Neural cell (in vitro differentiated cells): ENCODE results near the gene THEM5. TPM values are rescaled to one million over a fixed set of nuclear protein-coding genes. Genes with fewer than 3 reads are reported as not detected.

Experiments used
- H2AFZ ChIP-seq: fragments of 200-600, 300-800 bp; sonication (generic), shearing (Covaris generic); 2 replicates; pipeline ENCODE4 v1.6.0; 2014; ENCODE audit warnings: low read depth, mild to moderate bottlenecking, antibody characterized with exemption, low read length, moderate library complexity
- H3F3A ChIP-seq: fragments of 200-600 bp; shearing (Covaris generic); 2 replicates; pipeline ENCODE4 v1.6.1; 2016; ENCODE audit warnings: mild to moderate bottlenecking, moderate library complexity, mixed read lengths, antibody characterized with exemption, low read length; ENCODE audit not compliant: insufficient read depth, poor library complexity, severe bottlenecking
- H3K27ac ChIP-seq: fragments of 200-600, 300-800 bp; sonication (generic), shearing (Covaris generic); 2 replicates; pipeline ENCODE4 v1.5.1; 2014; ENCODE audit warnings: mild to moderate bottlenecking, low read length, moderate library complexity
- H3K27me3 ChIP-seq: fragments of 300-800, 200-600 bp; sonication (generic), shearing (Covaris generic); 2 replicates; pipeline ENCODE4 v1.6.0; 2014; ENCODE audit warnings: mild to moderate bottlenecking, low read depth, low read length, moderate library complexity; ENCODE audit not compliant: insufficient read depth
- H3K36me3 ChIP-seq: fragments of 300-800, 200-600 bp; sonication (generic), shearing (Covaris generic); 2 replicates; pipeline ENCODE4 v1.5.1; 2014; ENCODE audit warnings: mild to moderate bottlenecking, antibody characterized with exemption, low read length, moderate library complexity; ENCODE audit not compliant: insufficient read depth
- H3K4me2 ChIP-seq: fragments of 300-800, 200-600 bp; sonication (generic), shearing (Covaris generic); 2 replicates; pipeline ENCODE4 v1.6.0; 2014; ENCODE audit warnings: mild to moderate bottlenecking, low read length
- H3K4me3 ChIP-seq: fragments of 300-800, 200-600 bp; sonication (generic), shearing (Covaris generic); 2 replicates; pipeline ENCODE4 v1.5.1; 2014; ENCODE audit warnings: mild to moderate bottlenecking, low read length, moderate library complexity
- H3K79me2 ChIP-seq: fragments of 200-600 bp; shearing (Covaris generic); replicated peaks from 2 replicates; pipeline ENCODE4 v1.6.0; 2014; ENCODE audit warnings: mild to moderate bottlenecking, low read length, moderate library complexity; ENCODE audit not compliant: insufficient read depth
- H3K9ac ChIP-seq: fragments of 300-800, 200-600 bp; sonication (generic), shearing (Covaris generic); 2 replicates; pipeline ENCODE4 v1.6.1; 2016; ENCODE audit warnings: mild to moderate bottlenecking, low read length, mixed read lengths
- H3K9me2 ChIP-seq: fragments of 200-600 bp; shearing (Covaris generic); 2 replicates; pipeline ENCODE4 v1.6.1; 2016; ENCODE audit warnings: mild to moderate bottlenecking, low read length, mixed read lengths; ENCODE audit not compliant: insufficient read depth
- H3K9me3 ChIP-seq: fragments of 200-600, 300-800 bp; sonication (generic), shearing (Covaris generic); 2 replicates; pipeline ENCODE4 v1.6.1; 2016; ENCODE audit warnings: mild to moderate bottlenecking, mixed run types, low read length, moderate library complexity, mixed read lengths
- H4K20me1 ChIP-seq: fragments of 200-600 bp; shearing (Covaris generic); 2 replicates; pipeline ENCODE4 v1.6.1; 2016; ENCODE audit warnings: mild to moderate bottlenecking, mixed run types; ENCODE audit not compliant: insufficient read depth
- CTCF ChIP-seq: fragments of 450-650 bp; IDR thresholded peaks from 2 replicates; pipeline ENCODE4 v1.5.1; 2014; ENCODE audit warnings: antibody characterized with exemption, mild to moderate bottlenecking, moderate library complexity; ENCODE audit not compliant: poor library complexity, severe bottlenecking
- EP300 ChIP-seq: fragments of 450-650 bp; conservative IDR thresholded peaks from 2 replicates; pipeline ENCODE4 v1.6.1; 2014; ENCODE audit warnings: antibody characterized with exemption, mild to moderate bottlenecking, moderate library complexity; ENCODE audit not compliant: poor library complexity, severe bottlenecking
- EZH2 ChIP-seq: fragments of 200-600, 300-800 bp; shearing (Covaris generic), sonication (generic); IDR thresholded peaks from 2 replicates; pipeline ENCODE4 v1.6.1; 2014; ENCODE audit warnings: antibody characterized with exemption, low read length, borderline replicate concordance, mild to moderate bottlenecking; ENCODE audit not compliant: insufficient read depth, poor library complexity, severe bottlenecking
- MXI1 ChIP-seq: fragments of 450-650 bp; conservative IDR thresholded peaks from 2 replicates; pipeline ENCODE4 v1.6.1; 2014; ENCODE audit warnings: antibody characterized with exemption, mild to moderate bottlenecking; ENCODE audit not compliant: poor library complexity, severe bottlenecking
- POLR2AphosphoS5 ChIP-seq: IDR thresholded peaks from 2 replicates; pipeline ENCODE4 v1.6.1; 2012
- RAD21 ChIP-seq: fragments of 450-650 bp; conservative IDR thresholded peaks from 2 replicates; pipeline ENCODE4 v1.6.1; 2014; ENCODE audit warnings: antibody characterized with exemption, mild to moderate bottlenecking, moderate library complexity
- REST ChIP-seq: IDR thresholded peaks from 2 replicates; pipeline ENCODE4 v1.6.1; 2012; ENCODE audit warnings: borderline replicate concordance
- SMC3 ChIP-seq: fragments of 450-650 bp; conservative IDR thresholded peaks from 2 replicates; pipeline ENCODE4 v1.6.1; 2014; ENCODE audit warnings: antibody characterized with exemption, mild to moderate bottlenecking, moderate library complexity; ENCODE audit not compliant: poor library complexity
- TAF1 ChIP-seq: IDR thresholded peaks from 2 replicates; pipeline ENCODE4 v1.6.1; 2012; ENCODE audit warnings: low read depth
- polyA plus RNA-seq: library from polyadenylated mRNA; depleted of rRNA; stranded (reverse); fragments of >200 nt; gene quantifications from 2 replicates; pipeline ENCODE4 v1.2.3, GENCODE V29; 2014

THEM5 gene
- polyA plus RNA-seq, 1 donor from 2014 or later, result not detected

DNA sequence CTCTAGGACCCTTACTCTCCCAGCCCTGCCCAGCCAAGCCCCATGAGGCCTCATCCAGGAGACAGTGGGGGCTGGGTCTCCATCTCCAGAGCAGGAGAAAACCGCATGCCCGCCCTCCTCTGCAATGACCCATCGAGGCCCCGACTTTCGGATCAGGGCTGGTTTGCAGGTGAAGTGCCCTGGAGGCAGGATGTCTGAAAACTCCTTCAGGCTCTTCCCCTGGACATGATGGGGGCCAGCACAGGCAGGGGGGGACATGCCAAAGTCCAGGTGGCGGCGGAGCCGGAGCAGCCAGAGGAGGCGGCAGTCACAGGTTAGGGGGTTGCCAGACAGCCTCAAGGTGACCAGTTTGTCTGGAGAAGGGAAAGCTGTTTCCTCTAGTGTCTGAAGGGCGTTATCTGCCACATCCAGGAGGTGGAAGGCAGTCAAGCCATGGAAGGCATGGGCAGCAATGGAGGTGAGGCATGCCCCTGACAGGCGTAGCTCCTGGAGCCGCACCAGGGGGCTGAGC, 52.1 kb downstream of the THEM5 start:
- Histone ChIP-seq H3K27me3 (no peaks in the 10 kb centered on the region), H3K27ac (no peak overlapping the region), H3F3A (no peaks in the 10 kb centered on the region), H2AFZ (no peak overlapping the region), H4K20me1 (no peaks in the 10 kb centered on the region), H3K36me3 (no peaks in the 10 kb centered on the region), H3K4me3 (no peak overlapping the region), H3K9me3 (no peaks in the 10 kb centered on the region), H3K4me2 (no peak overlapping the region), H3K9me2 (no peaks in the 10 kb centered on the region), H3K79me2 (no peaks in the 10 kb centered on the region), H3K9ac (no peak overlapping the region)
- TF ChIP-seq POLR2AphosphoS5 (no peak), EP300 (no peak), SMC3 (no peak), CTCF (no peak)

- H3K36me3 ChIP-seq, result no peaks in the 10 kb centered on the region
- no peaks in the 10 kb centered on the region for H3K27me3 ChIP-seq
- no peak overlapping the region for H3K27ac ChIP-seq
- no peaks in the 10 kb centered on the region for H3K9me2 ChIP-seq
- TF ChIP-seq TAF1 (no peak), POLR2AphosphoS5 (no peak), EZH2 (no peak), RAD21 (no peak), SMC3 (no peak), CTCF (no peak)
- H3K4me3 ChIP-seq, result no peak overlapping the region
- H3K9me3 ChIP-seq, result no peaks in the 10 kb centered on the region
- no peak overlapping the region for H3K4me2 ChIP-seq
- no peak overlapping the region for H2AFZ ChIP-seq
- no peaks in the 10 kb centered on the region for H3K79me2 ChIP-seq
- no peak overlapping the region for H3K9ac ChIP-seq
- no peaks in the 10 kb centered on the region for H3F3A ChIP-seq
- no peaks in the 10 kb centered on the region for H4K20me1 ChIP-seq
These were observed 52.7 kb downstream of the THEM5 start for GRCh38 chr1:151800830-151801229.

GRCh38 chr1:151799179-151800022, 54.1 kb downstream of the THEM5 start:
- H3F3A ChIP-seq, result no peaks in the 10 kb centered on the region
- TF ChIP-seq EP300, result no peak
- TF ChIP-seq SMC3, result no peak
- peak; percentile 53 for TF ChIP-seq POLR2AphosphoS5
- TF ChIP-seq RAD21, result no peak
- no peak for TF ChIP-seq TAF1
- TF ChIP-seq REST, result no peak
- TF ChIP-seq CTCF, result no peak
- TF ChIP-seq MXI1, result no peak
- no peak overlapping the region for H3K4me2 ChIP-seq
- H3K9me2 ChIP-seq, result no peaks in the 10 kb centered on the region
- H3K79me2 ChIP-seq, result no peaks in the 10 kb centered on the region
- peak overlapping the region; percentile 61 for H3K27ac ChIP-seq
- H4K20me1 ChIP-seq, result no peaks in the 10 kb centered on the region
- peak overlapping the region; percentile 50 for H3K4me3 ChIP-seq
- H3K9ac ChIP-seq, result peak overlapping the region; percentile 50
- no peaks in the 10 kb centered on the region for H3K27me3 ChIP-seq
- H3K36me3 ChIP-seq, result no peaks in the 10 kb centered on the region
- H3K9me3 ChIP-seq, result no peaks in the 10 kb centered on the region
- H2AFZ ChIP-seq, result no peak overlapping the region
